Measurements from ENCODE around the gene FOXA2.

The FOXA2 gene

GRCh38 chr20:22574545-22575086 is 9.8 kb downstream of the FOXA2 start:
- Histone ChIP-seq H3K9ac (ENCODE audit: low read length) (no peak overlapping the region), H3K4me3 (ENCODE audit: low read depth, low read length, poor library complexity, severe bottlenecking) (no peak overlapping the region), H2AFZ (ENCODE audit: low read length) (no peak overlapping the region), H3K79me2 (ENCODE audit: insufficient read depth, low read length) (no peaks in the 10 kb centered on the region), H3K9me2 (ENCODE audit: low read depth, low read length) (no peaks in the 10 kb centered on the region), H3K9me3 (ENCODE audit: low read length) (no peaks in the 10 kb centered on the region), H3K4me1 (ENCODE audit: insufficient read depth, low read length, severe bottlenecking) (no peaks in the 10 kb centered on the region), H3K4me2 (ENCODE audit: low read length) (no peak overlapping the region), H4K20me1 (ENCODE audit: insufficient read depth, low read length) (no peaks in the 10 kb centered on the region), H3K27me3 (ENCODE audit: insufficient read depth, low read length) (no peaks in the 10 kb centered on the region), H3K36me3 (ENCODE audit: insufficient read depth, low read length) (no peaks in the 10 kb centered on the region), H3F3A (ENCODE audit: insufficient read depth, low read length) (no peaks in the 10 kb centered on the region), H3K27ac (ENCODE audit: low read depth, low read length, poor library complexity, severe bottlenecking) (no peak overlapping the region)
- TF ChIP-seq CTCF (IDR thresholded peaks at IDR 0.05; ENCODE audit: low read length), result no peak
- no peak for TF ChIP-seq EZH2 (IDR thresholded peaks at IDR 0.05; ENCODE audit: borderline replicate concordance, low read length)

GRCh38 chr20:22572491-22572890 is 11.9 kb downstream of the FOXA2 start:
- Histone ChIP-seq H3K9me3 (ENCODE audit: low read length) (no peaks in the 10 kb centered on the region), H2AFZ (ENCODE audit: low read length) (no peak overlapping the region), H3K27me3 (ENCODE audit: insufficient read depth, low read length) (no peaks in the 10 kb centered on the region), H3K4me2 (ENCODE audit: low read length) (no peak overlapping the region), H3K36me3 (ENCODE audit: insufficient read depth, low read length) (no peaks in the 10 kb centered on the region), H3K4me1 (ENCODE audit: insufficient read depth, low read length, severe bottlenecking) (no peaks in the 10 kb centered on the region), H3K9ac (ENCODE audit: low read length) (no peak overlapping the region), H3K27ac (ENCODE audit: low read depth, low read length, poor library complexity, severe bottlenecking) (no peak overlapping the region), H3K4me3 (ENCODE audit: low read depth, low read length, poor library complexity, severe bottlenecking) (no peak overlapping the region), H3F3A (ENCODE audit: insufficient read depth, low read length) (no peaks in the 10 kb centered on the region), H3K79me2 (ENCODE audit: insufficient read depth, low read length) (no peaks in the 10 kb centered on the region), H4K20me1 (ENCODE audit: insufficient read depth, low read length) (no peaks in the 10 kb centered on the region), H3K9me2 (ENCODE audit: low read depth, low read length) (no peaks in the 10 kb centered on the region)
- TF ChIP-seq EZH2 (IDR thresholded peaks at IDR 0.05; ENCODE audit: borderline replicate concordance, low read length) (no peak), CTCF (IDR thresholded peaks at IDR 0.05; ENCODE audit: low read length) (no peak)

DNA sequence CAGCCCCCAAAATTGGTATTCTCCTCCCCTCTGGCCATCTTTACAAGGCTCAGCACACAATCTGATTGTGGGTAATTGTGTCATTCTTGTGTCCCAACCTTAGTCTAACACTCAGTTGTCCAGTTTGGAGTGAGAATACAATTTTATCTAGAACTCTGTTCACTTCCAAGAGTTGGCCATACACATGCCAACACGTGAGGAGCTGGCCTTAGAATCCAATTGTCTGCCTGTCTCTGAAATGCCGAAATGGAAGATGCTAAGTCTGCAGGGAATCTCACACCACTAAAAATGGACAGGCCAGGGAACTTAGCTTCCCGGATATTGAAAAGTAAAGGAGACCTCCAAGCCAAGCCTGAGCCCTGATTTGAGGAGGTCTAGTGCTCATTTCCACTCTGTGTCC is 12.3 kb downstream of the FOXA2 start:
- H3K27ac ChIP-seq (ENCODE audit: low read depth, low read length, poor library complexity, severe bottlenecking), result no peak overlapping the region
- H4K20me1 ChIP-seq (ENCODE audit: insufficient read depth, low read length), result no peaks in the 10 kb centered on the region
- H3K36me3 ChIP-seq (ENCODE audit: insufficient read depth, low read length), result no peaks in the 10 kb centered on the region
- H3K9me2 ChIP-seq (ENCODE audit: low read depth, low read length), result no peaks in the 10 kb centered on the region
- H3K4me3 ChIP-seq (ENCODE audit: low read depth, low read length, poor library complexity, severe bottlenecking), result no peak overlapping the region
- H3K9ac ChIP-seq (ENCODE audit: low read length), result no peak overlapping the region
- no peak for TF ChIP-seq CTCF (IDR thresholded peaks at IDR 0.05; ENCODE audit: low read length)
- TF ChIP-seq EZH2 (IDR thresholded peaks at IDR 0.05; ENCODE audit: borderline replicate concordance, low read length), result no peak
- no peaks in the 10 kb centered on the region for H3F3A ChIP-seq (ENCODE audit: insufficient read depth, low read length)
- H3K79me2 ChIP-seq (ENCODE audit: insufficient read depth, low read length), result no peaks in the 10 kb centered on the region
- no peak overlapping the region for H3K4me2 ChIP-seq (ENCODE audit: low read length)
- H2AFZ ChIP-seq (ENCODE audit: low read length), result no peak overlapping the region
- no peaks in the 10 kb centered on the region for H3K9me3 ChIP-seq (ENCODE audit: low read length)
- H3K4me1 ChIP-seq (ENCODE audit: insufficient read depth, low read length, severe bottlenecking), result no peaks in the 10 kb centered on the region
- no peaks in the 10 kb centered on the region for H3K27me3 ChIP-seq (ENCODE audit: insufficient read depth, low read length)
